Measurements from ENCODE around the gene KLHL20. TPM values are rescaled to one million over a fixed set of nuclear protein-coding genes. Genes with fewer than 3 reads are reported as not detected.

Gene KLHL20
- total and polyA plus RNA-seq, 7 donors = 7.8 to 19.6 (median 15.3) TPM

DNA sequence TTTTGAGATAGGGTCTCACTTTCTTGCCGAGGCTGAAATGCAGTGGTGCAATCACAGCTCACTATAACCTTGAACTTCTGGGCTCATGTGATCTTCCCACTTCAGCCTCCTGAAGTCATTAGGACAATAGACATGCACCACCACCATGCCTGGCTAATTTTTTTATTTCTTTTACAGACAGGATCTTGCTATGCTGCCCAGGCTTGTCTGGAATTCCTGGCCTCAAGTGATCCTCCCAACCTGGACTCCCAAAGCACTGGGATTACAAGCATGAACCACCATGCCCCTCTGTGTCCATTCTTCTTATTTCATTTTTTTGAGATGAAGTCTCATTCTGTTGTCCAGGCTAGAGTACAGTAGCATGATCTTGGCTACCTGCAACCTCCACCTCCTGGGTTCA lies 12.0 kb upstream of the KLHL20 start:
- intact Hi-C loops (cut with DNase I) = no loop called here

DNA sequence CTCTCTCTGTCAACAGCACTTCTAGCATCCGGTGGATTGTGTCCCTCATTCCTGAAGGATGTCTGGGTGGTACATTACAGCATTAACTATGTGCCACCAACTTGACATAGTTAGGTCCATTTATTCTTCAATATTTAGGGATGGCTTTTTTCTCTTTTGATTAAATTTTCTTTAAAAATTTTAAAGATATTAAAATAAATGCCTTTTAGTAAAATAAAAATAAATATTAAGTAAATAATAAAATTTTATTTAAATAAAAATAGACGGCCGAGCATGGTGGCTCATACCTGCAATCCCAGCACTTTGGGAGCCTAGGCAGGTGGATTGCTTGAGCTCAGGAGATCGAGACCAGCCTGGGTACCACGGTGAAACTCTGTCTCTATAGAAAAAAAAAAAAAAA lies 9.7 kb upstream of the KLHL20 start:
- Histone ChIP-seq H3K4me3 (no peak overlapping the region), H3K27me3 (ENCODE audit: insufficient read depth in 3 of 3, low read length in 2 of 3) (no peaks in the 10 kb centered on the region), H3K9me3 (no peaks in the 10 kb centered on the region), H3K36me3 (ENCODE audit: insufficient read depth in 1 of 2, low read depth in 1 of 2) (no peaks in the 10 kb centered on the region), H3K27ac (no peak overlapping the region), H3K4me1 (no peaks in the 10 kb centered on the region)
- no peak for ATAC-seq
- TF ChIP-seq, protein P1, sequence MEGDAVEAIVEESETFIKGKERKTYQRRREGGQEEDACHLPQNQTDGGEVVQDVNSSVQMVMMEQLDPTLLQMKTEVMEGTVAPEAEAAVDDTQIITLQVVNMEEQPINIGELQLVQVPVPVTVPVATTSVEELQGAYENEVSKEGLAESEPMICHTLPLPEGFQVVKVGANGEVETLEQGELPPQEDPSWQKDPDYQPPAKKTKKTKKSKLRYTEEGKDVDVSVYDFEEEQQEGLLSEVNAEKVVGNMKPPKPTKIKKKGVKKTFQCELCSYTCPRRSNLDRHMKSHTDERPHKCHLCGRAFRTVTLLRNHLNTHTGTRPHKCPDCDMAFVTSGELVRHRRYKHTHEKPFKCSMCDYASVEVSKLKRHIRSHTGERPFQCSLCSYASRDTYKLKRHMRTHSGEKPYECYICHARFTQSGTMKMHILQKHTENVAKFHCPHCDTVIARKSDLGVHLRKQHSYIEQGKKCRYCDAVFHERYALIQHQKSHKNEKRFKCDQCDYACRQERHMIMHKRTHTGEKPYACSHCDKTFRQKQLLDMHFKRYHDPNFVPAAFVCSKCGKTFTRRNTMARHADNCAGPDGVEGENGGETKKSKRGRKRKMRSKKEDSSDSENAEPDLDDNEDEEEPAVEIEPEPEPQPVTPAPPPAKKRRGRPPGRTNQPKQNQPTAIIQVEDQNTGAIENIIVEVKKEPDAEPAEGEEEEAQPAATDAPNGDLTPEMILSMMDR (IDR thresholded peaks at IDR 0.05) = no peak
- intact Hi-C loops (cut with DNase I) = no loop called here
- WGBS, 3 donors = 75 to 84% (median 79%) methylated on average over 5 of the region's 5 CpGs
- no peak for DNase-seq

More for the DNA sequence above, 12.0 kb upstream of the KLHL20 start:
- Histone ChIP-seq H3K4me3 (no peak overlapping the region), H3K9me3 (no peaks in the 10 kb centered on the region), H3K27ac (no peak overlapping the region), H3K4me1 (no peaks in the 10 kb centered on the region), H3K36me3 (ENCODE audit: insufficient read depth in 1 of 2, low read depth in 1 of 2) (no peaks in the 10 kb centered on the region), H3K27me3 (ENCODE audit: insufficient read depth in 3 of 3, low read length in 2 of 3) (no peaks in the 10 kb centered on the region)
- DNase-seq (no peak), ATAC-seq (no peak)
- 83 to 92% (median 89%) methylated on average over 1 of the region's 1 CpG for WGBS, 3 donors
- TF ChIP-seq, protein P1 (IDR thresholded peaks at IDR 0.05) = no peak

DNA sequence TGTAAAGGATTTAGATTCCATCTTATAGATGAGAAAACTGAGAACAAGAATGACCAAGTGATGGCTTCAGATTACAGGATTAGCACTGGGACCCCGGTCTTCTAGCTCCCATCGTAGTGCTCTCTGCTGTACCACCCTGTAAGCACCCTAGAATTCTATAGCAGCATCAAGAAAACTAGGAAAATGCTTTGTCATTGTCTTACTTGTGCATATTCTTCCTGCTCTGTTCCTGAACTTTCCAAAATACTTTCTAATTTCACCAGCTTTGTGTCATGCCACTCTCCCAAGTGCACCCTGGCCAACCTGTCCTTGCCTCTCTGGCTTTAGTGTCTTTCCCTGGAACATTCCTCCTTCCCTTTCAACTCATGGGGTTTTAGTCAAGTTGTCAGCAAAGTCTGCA lies 6.0 kb upstream of the KLHL20 start:
- Histone ChIP-seq H3K4me1 (no peaks in the 10 kb centered on the region), H3K4me3 (no peak overlapping the region), H3K36me3 (ENCODE audit: insufficient read depth in 1 of 2, low read depth in 1 of 2) (no peaks in the 10 kb centered on the region), H3K27ac (no peak overlapping the region), H3K9me3 (no peaks in the 10 kb centered on the region), H3K27me3 (ENCODE audit: insufficient read depth in 3 of 3, low read length in 2 of 3) (no peaks in the 10 kb centered on the region)
- no peak for DNase-seq
- TF ChIP-seq, protein P1 (IDR thresholded peaks at IDR 0.05) = no peak
- intact Hi-C loops (cut with DNase I) = no loop called here
- WGBS, 3 donors = 54 to 79% (median 63%) methylated on average over 2 of the region's 2 CpGs
- no peak for ATAC-seq

DNA sequence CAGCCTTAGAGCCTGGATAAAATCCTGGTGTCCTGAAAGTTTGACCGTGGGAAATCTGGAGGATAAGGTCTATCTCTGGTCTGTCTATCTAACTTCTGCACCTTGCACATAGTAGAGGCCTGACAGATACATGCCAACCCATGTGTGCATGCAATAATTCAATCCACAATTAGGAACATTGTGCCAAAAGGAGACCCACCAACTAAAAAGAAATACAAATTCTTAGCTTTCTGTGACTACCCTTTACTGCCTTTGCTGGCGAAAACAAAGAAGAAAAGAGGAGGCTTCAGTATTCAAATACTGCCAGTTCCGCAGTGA lies 381 bp upstream of the KLHL20 start:
- Histone ChIP-seq H3K36me3 (ENCODE audit: insufficient read depth in 1 of 2, low read depth in 1 of 2) (no peaks in the 10 kb centered on the region), H3K4me1 (peaks cover 21% of the 10 kb centered on the region), H3K4me3 (peak overlapping the region; percentile 98), H3K9me3 (no peaks in the 10 kb centered on the region), H3K27me3 (ENCODE audit: insufficient read depth in 3 of 3, low read length in 2 of 3) (no peaks in the 10 kb centered on the region), H3K27ac (peak overlapping the region; percentile 93)
- ATAC-seq (peak in 1 of 4 donors; percentile 21), DNase-seq (no peak)
- WGBS, 3 donors = 56 to 60% (median 56%) methylated on average over 3 of the region's 3 CpGs
- TF ChIP-seq, protein P1 (IDR thresholded peaks at IDR 0.05) = no peak
- intact Hi-C loops (cut with DNase I) = loop anchor here (2.0 to 10.0 kb wide), 2 partner anchors 284 to 290 kb away; no protein-coding TSS in a partner anchor

DNA sequence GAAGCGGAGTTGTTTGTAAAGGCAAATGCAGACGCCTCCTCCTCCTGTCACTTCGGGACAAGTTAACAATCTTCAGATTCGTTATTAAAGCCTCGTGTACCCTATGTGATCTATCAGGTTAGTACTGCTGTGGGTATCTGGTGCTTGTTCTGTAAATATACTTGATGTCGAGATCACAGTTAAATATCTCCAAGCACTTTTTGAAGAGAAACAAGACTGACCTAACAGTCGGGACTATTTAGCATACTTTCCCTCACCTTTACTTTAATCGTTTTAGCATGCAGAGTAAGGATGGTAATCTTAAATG lies 710 bp downstream of the KLHL20 start:
- H3K27me3 ChIP-seq (ENCODE audit: insufficient read depth in 3 of 3, low read length in 2 of 3) = no peaks in the 10 kb centered on the region
- peaks cover 21% of the 10 kb centered on the region for H3K4me1 ChIP-seq
- intact Hi-C loops (cut with DNase I) = loop anchor here (2.0 to 10.0 kb wide), 2 partner anchors 285 to 291 kb away; no protein-coding TSS in a partner anchor
- no peaks in the 10 kb centered on the region for H3K9me3 ChIP-seq
- DNase-seq (no peak), ATAC-seq (no peak)
- TF ChIP-seq, protein P1 (IDR thresholded peaks at IDR 0.05) = no peak
- WGBS, 3 donors = 0 to 1% (median 0%) methylated on average over 8 of the region's 8 CpGs
- peak overlapping the region; percentile 93 for H3K27ac ChIP-seq
- peaks cover 0 to 8% of the 10 kb centered on the region in 2 donors for H3K36me3 ChIP-seq (ENCODE audit: insufficient read depth in 1 of 2, low read depth in 1 of 2)
- H3K4me3 ChIP-seq = peak overlapping the region; percentile 98

All from psoas muscle (tissue), 8 donors.